AG04450 (cell line): Measurements from ENCODE around the gene XIRP1. TPM values are rescaled to one million over a fixed set of nuclear protein-coding genes. Genes with fewer than 3 reads are reported as not detected.

ENCODE experiments used
- CTCF ChIA-PET: fragments of 300-600, 350-600 bp; formaldehyde crosslinking; extraction: SDS; loops from one replicate; lab custom pipeline; 2022; ENCODE audit warnings: antibody characterized with exemption, inconsistent platforms; lab: Charles Lee
- POLR2A ChIA-PET: fragments of 350-600 bp; formaldehyde crosslinking; extraction: SDS; loops from one replicate; lab custom pipeline; 2021; ENCODE audit warnings: antibody characterized with exemption, inconsistent platforms; lab: Yijun Ruan, JAX
- DNase-seq: peaks from one replicate; pipeline ENCODE4 v3.0.0-alpha.2; 2011; ENCODE audit warnings: low read depth, low spot score
- H3K27ac ChIP-seq: one replicate; pipeline ENCODE4 v1.5.1; 2012; ENCODE audit warnings: low read depth, low read length, control low read depth
- H3K27me3 ChIP-seq: one replicate; pipeline ENCODE4 v1.6.0; 2012; ENCODE audit warnings: low read length; ENCODE audit not compliant: control insufficient read depth, insufficient read depth
- H3K4me3 ChIP-seq: 2 replicates; pipeline ENCODE4 v1.5.1; 2011; ENCODE audit warnings: mild to moderate bottlenecking, low read depth, low read length, control low read depth
- H3K9me3 ChIP-seq: 2 replicates; pipeline ENCODE4 v1.5.1; 2012; ENCODE audit warnings: low read length; ENCODE audit not compliant: control insufficient read depth, insufficient read depth
- CTCF ChIP-seq: IDR thresholded peaks from 2 replicates; pipeline ENCODE4 v1.5.1; 2011; ENCODE audit warnings: low read depth, low read length, control low read depth, inconsistent platforms
- polyA plus RNA-seq: library from polyadenylated mRNA; depleted of rRNA; stranded (reverse); fragments of >200 nt; gene quantifications from 2 replicates; pipeline ENCODE4 v1.2.3, GENCODE V29; 2011

The XIRP1 gene
- polyA plus RNA-seq, 1 experiment = not detected

GRCh38 chr3:39146083-39146501, 46.3 kb downstream of the XIRP1 start:
- POLR2A ChIA-PET = interaction anchor here (0.9 to 2.3 kb wide), 5 partner anchors 15 to 261 kb away, joined by 3 to 9 read pairs (median 7); partner anchors contain the start of genes GORASP1, RPSA and TTC21A
- H3K9me3 ChIP-seq = no peaks in the 10 kb centered on the region

GRCh38 chr3:39144748-39145380, 47.5 kb downstream of the XIRP1 start:
- no peak overlapping the region for H3K27ac ChIP-seq
- ChIA-PET CTCF (interaction anchor here (2.3 to 3.3 kb wide), 2 partner anchors 46 to 147 kb away, joined by 9 to 12 read pairs; no protein-coding TSS in a partner anchor), POLR2A (no interaction called here)

More at GRCh38 chr3:39146083-39146501, 46.3 kb downstream of the XIRP1 start:
- no peak for DNase-seq
- TF ChIP-seq CTCF = no peak
- CTCF ChIA-PET = interaction anchor here (0.8 to 3.3 kb wide), 3 partner anchors 45 to 146 kb away, joined by 3 to 12 read pairs (median 9); no protein-coding TSS in a partner anchor
- Histone ChIP-seq H3K4me3 (no peak overlapping the region), H3K27ac (peak overlapping the region; percentile 65), H3K27me3 (no peaks in the 10 kb centered on the region)

GRCh38 chr3:39144095-39144747, 48.2 kb downstream of the XIRP1 start:
- ChIA-PET POLR2A (no interaction called here), CTCF (interaction anchor here (1.1 to 3.3 kb wide), 3 partner anchors 17 to 147 kb away, joined by 5 to 12 read pairs (median 5); no protein-coding TSS in a partner anchor)
- no peak for DNase-seq

More at GRCh38 chr3:39144748-39145380, 47.5 kb downstream of the XIRP1 start:
- DNase-seq = no peak
- no peaks in the 10 kb centered on the region for H3K27me3 ChIP-seq
- no peak for TF ChIP-seq CTCF
- no peaks in the 10 kb centered on the region for H3K9me3 ChIP-seq
- no peak overlapping the region for H3K4me3 ChIP-seq

GRCh38 chr3:39143051-39143885, 49.1 kb downstream of the XIRP1 start:
- H3K4me3 ChIP-seq = no peak overlapping the region
- H3K9me3 ChIP-seq = no peaks in the 10 kb centered on the region
- no peak for DNase-seq
- POLR2A ChIA-PET = interaction anchor here (0.5 kb wide), 1 partner anchor 1321 kb away, joined by 3 read pairs; no protein-coding TSS in a partner anchor
- CTCF ChIA-PET = interaction anchor here (1.1 to 1.7 kb wide), 3 partner anchors 16 to 148 kb away, joined by 5 read pairs; no protein-coding TSS in a partner anchor
- H3K27me3 ChIP-seq = no peaks in the 10 kb centered on the region
- TF ChIP-seq CTCF = no peak
- no peak overlapping the region for H3K27ac ChIP-seq

More at GRCh38 chr3:39144095-39144747, 48.2 kb downstream of the XIRP1 start:
- Histone ChIP-seq H3K27me3 (no peaks in the 10 kb centered on the region), H3K27ac (no peak overlapping the region), H3K9me3 (no peaks in the 10 kb centered on the region), H3K4me3 (no peak overlapping the region)
- no peak for TF ChIP-seq CTCF
